ENCODE data around the gene TMEM260. TPM values are rescaled to one million over a fixed set of nuclear protein-coding genes. Genes with fewer than 3 reads are reported as not detected.

Gene TMEM260
- 14.0 and 17.8 TPM in 2 replicates for total RNA-seq

DNA sequence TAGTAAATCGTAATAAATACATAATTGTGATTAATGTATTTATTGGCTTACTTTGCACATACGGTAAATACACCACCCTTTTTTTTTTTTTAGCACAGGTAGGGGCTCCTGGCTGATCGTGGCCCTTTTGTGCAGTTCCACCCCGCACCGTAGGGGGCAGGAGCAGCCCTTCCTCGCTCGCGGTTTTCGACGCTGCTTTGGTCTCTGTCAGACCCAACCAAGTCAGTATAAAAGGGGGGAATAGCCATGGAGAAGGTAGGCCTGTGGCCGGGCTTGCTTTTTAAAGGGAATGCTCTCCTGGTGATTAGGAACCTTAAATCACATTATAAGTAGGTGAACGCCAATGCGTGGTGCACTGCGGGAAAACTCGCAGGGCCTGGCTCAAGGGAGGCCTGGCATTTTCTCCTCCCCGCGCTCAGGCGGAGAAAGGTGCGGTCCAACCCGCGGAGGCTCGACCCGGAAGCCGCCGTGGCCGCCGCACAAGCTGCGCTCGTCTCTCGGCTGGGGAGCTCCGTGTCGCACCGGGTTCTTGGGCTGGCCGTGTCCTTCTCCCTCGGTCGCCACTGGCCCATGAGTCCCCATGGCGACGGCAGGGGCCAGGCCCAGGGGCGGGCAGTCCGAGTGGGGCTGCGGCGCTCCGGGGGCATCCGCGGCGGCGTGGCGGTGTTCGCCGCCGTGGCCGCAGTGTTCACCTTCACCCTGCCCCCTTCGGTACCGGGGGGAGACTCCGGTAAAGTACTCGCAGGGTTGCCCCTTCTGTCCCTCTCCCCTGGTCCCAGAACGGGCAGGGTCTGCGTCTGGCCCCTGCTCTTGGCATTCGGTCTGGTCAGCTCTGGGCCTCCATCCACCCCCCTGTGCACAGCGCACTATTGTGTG lies at the start of gene TMEM260:
Gene TMEM260 (plus strand): TSS at position 454 of the 876 bp plus-strand sequence. CDS start 117 bp downstream, at position 571.

Other genes starting within 250 kb of the TMEM260 start
- gene OTX2, start 230.7 kb downstream of the TMEM260 start, total RNA-seq, result not detected in 2 replicates